SK-N-SH (cell line): ENCODE results near the gene ARID3A. TPM values are rescaled to one million over a fixed set of nuclear protein-coding genes. Genes with fewer than 3 reads are reported as not detected.

Experiments used
- CTCF ChIA-PET: fragments of 300-600, 350-600 bp; formaldehyde crosslinking; extraction: SDS; loops from one replicate; lab custom pipeline; 2021; lab: Yijun Ruan, JAX
- POLR2A ChIA-PET: fragments of 350-600 bp; sonication (Branson Sonifier 250); formaldehyde crosslinking; extraction: SDS; loops from one replicate; lab custom pipeline; 2020; ENCODE audit warnings: antibody characterized with exemption, inconsistent platforms; lab: Yijun Ruan, JAX
- DNase-seq: peaks from one replicate; pipeline ENCODE4 v3.0.0; 2012
- H2AFZ ChIP-seq: fragments of 200-600 bp; sonication (generic); 2 replicates; pipeline ENCODE4 v1.8.1; 2016; ENCODE audit warnings: antibody characterized with exemption, mild to moderate bottlenecking, low read depth
- H3F3A ChIP-seq: fragments of 200-600 bp; sonication (generic); replicated peaks from 2 replicates; pipeline ENCODE3; 2016; ENCODE audit warnings: antibody characterized with exemption, mild to moderate bottlenecking; ENCODE audit not compliant: insufficient read depth
- H3K27ac ChIP-seq, 2 experiments: fragments of 200-500 bp in 1 of 2; fragments of 200-600 bp in 1 of 2; sonication (Bioruptor generic) in 1 of 2; sonication (generic), shearing (Covaris generic) in 1 of 2; 2 replicates each; pipeline versions ENCODE4 v1.5.1 to v1.6.1; 2014 to 2016; ENCODE audit warnings: low read depth in 2 of 2, inconsistent platforms in 1 of 2, low read length in 1 of 2, mild to moderate bottlenecking in 1 of 2, mixed read lengths in 1 of 2
- H3K27me3 ChIP-seq: fragments of 200-600 bp; sonication (generic), shearing (Covaris generic); 2 replicates; pipeline ENCODE4 v1.6.1; 2016; ENCODE audit warnings: mixed run types; ENCODE audit not compliant: insufficient read depth
- H3K36me3 ChIP-seq, 2 experiments: fragments of 200-500 bp in 1 of 2; fragments of 200-600 bp in 1 of 2; sonication (Bioruptor generic) in 1 of 2; sonication (generic) in 1 of 2; replicated peaks in 1 of 2; 2 replicates each; pipeline versions ENCODE3 to v1.5.1; 2014 to 2016; ENCODE audit warnings: low read length in 1 of 2, mild to moderate bottlenecking in 1 of 2; ENCODE audit not compliant: insufficient read depth in 2 of 2, control insufficient read depth in 1 of 2
- H3K4me1 ChIP-seq, 2 experiments: fragments of 200-500 bp in 1 of 2; fragments of 200-600 bp in 1 of 2; sonication (Bioruptor generic) in 1 of 2; sonication (generic), shearing (Covaris generic) in 1 of 2; 2 replicates each; pipeline versions ENCODE4 v1.5.1 to v1.6.1; 2014 to 2016; ENCODE audit warnings: low read depth in 1 of 2, low read length in 1 of 2, mixed run types in 1 of 2; ENCODE audit not compliant: insufficient read depth in 2 of 2, control insufficient read depth in 1 of 2
- H3K4me2 ChIP-seq: fragments of 200-600 bp; sonication (generic), shearing (Covaris generic); 2 replicates; pipeline ENCODE4 v1.6.1; 2017; ENCODE audit warnings: mixed run types
- H3K4me3 ChIP-seq, 2 experiments: fragments of 200-500 bp in 1 of 2; fragments of 200-600 bp in 1 of 2; sonication (Bioruptor generic) in 1 of 2; sonication (generic), shearing (Covaris generic) in 1 of 2; 2 replicates each; pipeline versions ENCODE4 v1.5.1 to v1.8.1; 2014 to 2016; ENCODE audit warnings: low read depth in 2 of 2, inconsistent platforms in 1 of 2, low read length in 1 of 2, mild to moderate bottlenecking in 1 of 2, mixed read lengths in 1 of 2, moderate library complexity in 1 of 2
- H3K79me2 ChIP-seq: fragments of 200-600 bp; sonication (generic); 2 replicates; pipeline ENCODE4 v1.8.1; 2017; ENCODE audit warnings: mild to moderate bottlenecking; ENCODE audit not compliant: insufficient read depth
- H3K9ac ChIP-seq: fragments of 200-600 bp; sonication (generic); 2 replicates; pipeline ENCODE4 v1.6.1; 2017; ENCODE audit warnings: mixed run types
- H3K9me2 ChIP-seq: fragments of 200-600 bp; sonication (generic); 2 replicates; pipeline ENCODE4 v1.6.1; 2017; ENCODE audit warnings: mixed run types
- H3K9me3 ChIP-seq: fragments of 200-600 bp; sonication (generic); 2 replicates; pipeline ENCODE4 v1.6.1; 2017; ENCODE audit warnings: mixed run types, mild to moderate bottlenecking, moderate library complexity
- H4K20me1 ChIP-seq: fragments of 200-600 bp; sonication (generic); 2 replicates; pipeline ENCODE4 v1.6.1; 2017; ENCODE audit warnings: mild to moderate bottlenecking, mixed run types; ENCODE audit not compliant: insufficient read depth
- CHD2 ChIP-seq: fragments of 150-350 bp; IDR thresholded peaks from 2 replicates; pipeline ENCODE4 v1.6.1; 2018; ENCODE audit warnings: low read length; ENCODE audit not compliant: partially characterized antibody
- CTCF ChIP-seq: fragments of 200-600 bp; sonication (generic); IDR thresholded peaks from 2 replicates; pipeline ENCODE4 v1.6.1; 2017; ENCODE audit warnings: antibody characterized with exemption, mild to moderate bottlenecking, moderate library complexity
- IRF3 ChIP-seq: fragments of 150-350 bp; IDR thresholded peaks from 2 replicates; pipeline ENCODE4 v1.6.1; 2016; ENCODE audit warnings: mild to moderate bottlenecking, low read depth, low read length
- MAX ChIP-seq: IDR thresholded peaks from 2 replicates; pipeline ENCODE4 v1.4.0; 2012; ENCODE audit warnings: low read depth
- NRF1 ChIP-seq: IDR thresholded peaks from 2 replicates; pipeline ENCODE4 v1.6.1; 2012; ENCODE audit warnings: low read depth, mild to moderate bottlenecking, low read length
- REST ChIP-seq: IDR thresholded peaks from 2 replicates; pipeline ENCODE4 v1.6.1; 2012; ENCODE audit warnings: mild to moderate bottlenecking, low read depth, low read length, moderate library complexity
- USF1 ChIP-seq: IDR thresholded peaks from 2 replicates; pipeline ENCODE4 v1.4.0; 2012; ENCODE audit warnings: low read depth, borderline replicate concordance
- WGBS: methylation state at CpG from one replicate; pipeline ENCODE4 v1.1.6; 2017; ENCODE audit warnings: low lambda C conversion rate; 5-methylcytosine and 5-hydroxymethylcytosine counted together
- polyA plus RNA-seq, 3 experiments: library from polyadenylated mRNA; depleted of rRNA; stranded (reverse); fragments of >200 nt; gene quantifications; 2 replicates each; pipeline ENCODE4 v1.2.3, GENCODE V29; 2012

ARID3A gene
- polyA plus RNA-seq, 1 of the 3 experiments (the other 2 are of a cell fraction), result 8.6 TPM

GRCh38 chr19:1019616-1019961, 93.8 kb downstream of the ARID3A start:
- Histone ChIP-seq H3K79me2 (peaks cover 63% of the 10 kb centered on the region), H2AFZ (no peak overlapping the region), H3K4me1 (peaks cover 13 to 26% of the 10 kb centered on the region in 2 experiments; a peak in 1 of 4 replicates), H3K9ac (peak overlapping the region; percentile 83), H4K20me1 (peaks cover 60% of the 10 kb centered on the region), H3K36me3 (peaks cover 0 to 1% of the 10 kb centered on the region in 2 experiments), H3K4me3 (peak overlapping the region; percentile 69 to 79), H3F3A (peaks cover 27% of the 10 kb centered on the region), H3K27me3 (no peaks in the 10 kb centered on the region), H3K27ac (0 out of 4 replicates have a peak overlapping the region, but pooled peaks of 1 of the 2 experiments have one; percentile 73), H3K9me3 (no peaks in the 10 kb centered on the region), H3K4me2 (peak overlapping the region; percentile 97), H3K9me2 (no peaks in the 10 kb centered on the region)
- CTCF ChIA-PET, result interaction anchor here (1.1 to 2.2 kb wide), 5 partner anchors 13 to 225 kb away, joined by 3 to 7 read pairs (median 6); no protein-coding TSS in a partner anchor
- WGBS, result 52% methylated on average over 2 of the region's 18 CpGs
- DNase-seq, result no peak
- POLR2A ChIA-PET, result interaction anchor here (1.0 kb wide), 1 partner anchor 29 kb away, joined by 3 read pairs; no protein-coding TSS in a partner anchor
- TF ChIP-seq IRF3, result no peak
- no peak for TF ChIP-seq NRF1
- TF ChIP-seq CTCF, result no peak
- no peak for TF ChIP-seq CHD2
- no peak for TF ChIP-seq REST

GRCh38 chr19:1019980-1020867, 94.4 kb downstream of the ARID3A start:
- peak overlapping the region; percentile 97 for H3K4me2 ChIP-seq
- ChIA-PET POLR2A (interaction anchor here (1.0 kb wide), 1 partner anchor 28 kb away, joined by 3 read pairs; no protein-coding TSS in a partner anchor), CTCF (interaction anchor here (0.7 to 2.2 kb wide), 4 partner anchors 13 to 93 kb away, joined by 3 to 7 read pairs (median 6); no protein-coding TSS in a partner anchor)
- H4K20me1 ChIP-seq, result peaks cover 54% of the 10 kb centered on the region
- H3K9ac ChIP-seq, result peak overlapping the region; percentile 83
- peak overlapping the region; percentile 69 to 79 for H3K4me3 ChIP-seq
- H3F3A ChIP-seq, result peaks cover 27% of the 10 kb centered on the region
- no peak overlapping the region for H2AFZ ChIP-seq
- DNase-seq, result no peak
- no peaks in the 10 kb centered on the region for H3K9me3 ChIP-seq
- 9% methylated on average over 31 of the region's 60 CpGs for WGBS
- H3K27ac ChIP-seq, result peak overlapping the region; percentile 37 to 73; a peak in 2 of 4 replicates
- no peaks in the 10 kb centered on the region for H3K9me2 ChIP-seq
- peaks cover 57% of the 10 kb centered on the region for H3K79me2 ChIP-seq
- no peak for TF ChIP-seq USF1
- 0 out of 2 replicates have a peak, but pooled peaks have one; percentile 15 for TF ChIP-seq MAX
- H3K27me3 ChIP-seq, result no peaks in the 10 kb centered on the region
- H3K36me3 ChIP-seq, result no peaks in the 10 kb centered on the region
- H3K4me1 ChIP-seq, result peaks cover 13 to 26% of the 10 kb centered on the region in 2 experiments; a peak in 1 of 4 replicates
